DND-41 (cell line): Measurements from ENCODE around the gene SERF1A.
"Not testable (repeated sequence)": the region's sequence is repeated elsewhere in the genome, so short reads cannot be mapped to it uniquely, and the experiment has no call there.

Experiments
- CTCF ChIP-seq: IDR thresholded peaks from 2 replicates; pipeline ENCODE4 v1.5.1; 2012; ENCODE audit warnings: borderline replicate concordance, low read length, moderate library complexity, mild to moderate bottlenecking; ENCODE audit not compliant: poor library complexity, severe bottlenecking; ENCODE audit errors: extremely low read depth
- EZH2 ChIP-seq: IDR thresholded peaks from 3 replicates; pipeline ENCODE4 v1.6.1; 2012; ENCODE audit warnings: borderline replicate concordance, low read depth, mild to moderate bottlenecking, moderate library complexity, low read length, inconsistent platforms; ENCODE audit not compliant: severe bottlenecking

GRCh38 chr5:70900533-70901271 lies at the start of gene SERF1A:
- not testable (repeated sequence) for TF ChIP-seq CTCF, EZH2
